Skeletal muscle tissue (tissue), 4 donors: ENCODE measurements around the gene VAMP1. TPM values are rescaled to one million over a fixed set of nuclear protein-coding genes. Genes with fewer than 3 reads are reported as not detected.
"Not testable (repeated sequence)": the region's sequence is repeated elsewhere in the genome, so short reads cannot be mapped to it uniquely, and the experiment has no call there.

Source experiments
- H3K27ac ChIP-seq: one replicate; pipeline ENCODE4 v1.7.0; 2013; ENCODE audit warnings: mild to moderate bottlenecking, low read depth, low read length, inconsistent platforms
- H3K27me3 ChIP-seq, 3 donors: one replicate each; pipeline ENCODE4 v1.7.0; 2013; ENCODE audit warnings: low read length in 3 of 3; ENCODE audit not compliant: control insufficient read depth in 3 of 3, insufficient read depth in 3 of 3
- H3K36me3 ChIP-seq, 3 donors: one replicate each; pipeline ENCODE4 v1.7.0; 2013; ENCODE audit warnings: low read length in 3 of 3; ENCODE audit not compliant: control insufficient read depth in 3 of 3, insufficient read depth in 3 of 3
- H3K4me1 ChIP-seq, 3 donors: one replicate each; pipeline ENCODE4 v1.7.0; 2013; ENCODE audit warnings: low read length in 3 of 3, mild to moderate bottlenecking in 3 of 3; ENCODE audit not compliant: control insufficient read depth in 3 of 3, insufficient read depth in 3 of 3
- H3K4me3 ChIP-seq, 3 donors: one replicate each; pipeline ENCODE4 v1.7.0; 2013; ENCODE audit warnings: low read length in 3 of 3
- H3K9ac ChIP-seq, 3 donors: one replicate each; pipeline ENCODE4 v1.7.0; 2013; ENCODE audit warnings: low read length in 3 of 3, mild to moderate bottlenecking in 3 of 3, moderate library complexity in 2 of 3, low read depth in 1 of 3
- H3K9me3 ChIP-seq, 3 donors: one replicate each; pipeline ENCODE4 v1.7.0; 2013; ENCODE audit warnings: low read length in 3 of 3; ENCODE audit not compliant: control insufficient read depth in 3 of 3
- total RNA-seq: library from RNA; depleted of rRNA; stranded (reverse); fragments of >200 nt; gene quantifications from one replicate; pipeline ENCODE4 v1.2.3, GENCODE V29; 2014
- donor health status: Osteomylitis.

VAMP1 gene
- total RNA-seq, 1 donor from 2014 or later = 2.6 TPM

DNA sequence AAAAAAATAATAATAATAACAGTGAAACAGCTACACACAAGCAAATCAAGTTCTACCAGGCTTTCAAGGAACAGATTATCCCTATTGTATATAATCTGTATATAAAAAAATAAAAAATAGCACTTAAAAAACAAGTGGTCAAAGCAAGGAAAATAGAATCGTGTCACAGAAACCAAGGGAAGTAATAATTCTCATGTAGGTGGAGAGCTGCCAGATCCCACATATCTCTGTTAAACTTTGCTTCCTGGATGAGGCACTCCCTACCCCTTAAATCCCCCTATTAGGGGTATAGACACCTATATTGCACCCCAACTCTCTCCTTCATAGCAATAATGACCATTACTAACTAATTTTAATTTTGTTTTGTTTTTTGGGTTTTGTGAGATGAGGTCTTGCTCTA lies 30.1 kb downstream of the VAMP1 start:
- no peaks in the 10 kb centered on the region for H3K4me1 ChIP-seq
- no peaks in the 10 kb centered on the region for H3K9me3 ChIP-seq
- no peak overlapping the region for H3K27ac ChIP-seq
- no peak overlapping the region for H3K9ac ChIP-seq
- peaks cover 12 to 18% (median 18%) of the 10 kb centered on the region in 3 donors for H3K36me3 ChIP-seq
- H3K27me3 ChIP-seq = no peaks in the 10 kb centered on the region
- no peak overlapping the region for H3K4me3 ChIP-seq

DNA sequence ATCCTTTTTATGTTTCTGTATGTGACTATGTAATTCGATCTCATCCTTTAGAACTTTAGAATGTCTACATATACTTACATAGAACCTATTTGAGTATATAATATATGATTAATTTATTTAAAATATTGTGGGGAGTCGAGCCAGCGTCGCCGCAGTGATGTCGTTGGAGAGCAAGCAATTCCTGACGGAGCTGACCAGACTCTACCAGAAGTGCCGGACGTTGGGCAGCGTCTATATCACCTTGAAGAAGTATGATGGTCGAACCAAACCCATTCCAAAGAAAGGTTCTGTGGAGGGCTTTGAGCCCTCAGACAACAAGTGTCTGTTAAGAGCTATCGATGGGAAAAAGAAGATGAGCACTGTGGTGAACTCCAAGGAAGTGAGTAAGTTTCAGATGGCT lies 32.1 kb downstream of the VAMP1 start:
- Histone ChIP-seq H3K9ac (no peak overlapping the region), H3K4me1 (no peaks in the 10 kb centered on the region), H3K27me3 (no peaks in the 10 kb centered on the region), H3K4me3 (no peak overlapping the region), H3K27ac (no peak overlapping the region), H3K36me3 (peaks cover 5 to 12% (median 8%) of the 10 kb centered on the region in 3 donors), H3K9me3 (no peaks in the 10 kb centered on the region)

DNA sequence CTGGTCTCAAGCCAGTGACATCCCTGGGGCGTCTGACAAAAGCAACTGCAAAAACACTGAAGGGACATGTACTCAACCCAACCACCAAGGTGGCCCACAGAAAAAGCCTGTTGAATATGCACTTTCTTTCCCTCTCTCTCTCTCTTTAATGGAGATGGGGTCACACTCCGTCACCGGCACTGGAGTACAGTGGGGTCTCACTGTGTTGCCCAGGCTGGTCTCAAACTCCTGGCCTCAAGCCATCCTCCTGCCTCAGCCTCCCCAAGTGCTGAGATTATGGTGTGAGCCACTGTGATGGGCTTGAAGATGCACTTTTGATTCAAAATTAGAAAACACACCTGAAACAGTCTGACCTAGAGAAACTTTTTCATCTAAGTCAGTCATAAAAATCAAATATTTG lies 32.9 kb downstream of the VAMP1 start:
- Histone ChIP-seq H3K27ac (no peak overlapping the region), H3K4me3 (no peak overlapping the region), H3K27me3 (no peaks in the 10 kb centered on the region), H3K9me3 (no peaks in the 10 kb centered on the region), H3K9ac (no peak overlapping the region), H3K36me3 (peaks cover 2 to 5% (median 4%) of the 10 kb centered on the region in 3 donors), H3K4me1 (no peaks in the 10 kb centered on the region)

DNA sequence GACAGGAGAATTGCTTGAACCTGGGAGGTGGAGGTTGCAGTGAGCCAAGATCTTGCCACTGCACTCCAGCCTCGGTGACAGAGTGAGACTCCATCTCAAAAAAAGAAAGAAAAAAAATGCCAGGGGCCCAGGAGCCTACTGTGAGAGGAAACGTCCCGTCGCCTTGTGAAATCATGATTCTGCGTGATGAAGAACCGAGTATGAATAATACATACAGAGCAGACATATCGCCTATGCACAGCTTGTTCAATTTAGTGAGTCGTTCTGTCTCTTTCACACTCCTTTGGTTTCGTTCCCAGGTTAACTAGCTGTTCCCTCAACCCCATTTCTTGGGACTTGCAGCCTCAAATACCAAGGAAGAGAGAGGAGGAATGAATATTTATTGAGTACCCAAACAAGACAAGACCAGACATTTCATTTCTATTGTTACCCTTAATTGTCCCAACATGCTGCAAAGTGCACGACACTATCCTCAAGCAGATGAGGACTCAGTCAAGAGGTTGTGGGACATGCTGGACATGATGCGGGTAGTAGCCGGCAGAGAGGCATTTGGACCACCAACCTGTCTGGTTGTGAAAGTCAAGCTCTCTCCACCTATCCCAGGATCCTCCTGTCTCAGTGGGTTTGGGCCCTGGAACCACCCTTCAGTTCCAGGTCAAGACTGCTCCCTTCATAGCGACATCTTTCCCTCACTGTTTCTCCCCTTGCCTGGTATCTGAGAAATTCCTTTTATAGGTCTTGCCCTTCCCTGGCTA lies 34.3 kb downstream of the VAMP1 start:
- peaks cover 0 to 3% (median under 1%) of the 10 kb centered on the region in 3 donors for H3K4me1 ChIP-seq
- H3K36me3 ChIP-seq = peaks cover 0 to 4% (median 1%) of the 10 kb centered on the region in 3 donors

DNA sequence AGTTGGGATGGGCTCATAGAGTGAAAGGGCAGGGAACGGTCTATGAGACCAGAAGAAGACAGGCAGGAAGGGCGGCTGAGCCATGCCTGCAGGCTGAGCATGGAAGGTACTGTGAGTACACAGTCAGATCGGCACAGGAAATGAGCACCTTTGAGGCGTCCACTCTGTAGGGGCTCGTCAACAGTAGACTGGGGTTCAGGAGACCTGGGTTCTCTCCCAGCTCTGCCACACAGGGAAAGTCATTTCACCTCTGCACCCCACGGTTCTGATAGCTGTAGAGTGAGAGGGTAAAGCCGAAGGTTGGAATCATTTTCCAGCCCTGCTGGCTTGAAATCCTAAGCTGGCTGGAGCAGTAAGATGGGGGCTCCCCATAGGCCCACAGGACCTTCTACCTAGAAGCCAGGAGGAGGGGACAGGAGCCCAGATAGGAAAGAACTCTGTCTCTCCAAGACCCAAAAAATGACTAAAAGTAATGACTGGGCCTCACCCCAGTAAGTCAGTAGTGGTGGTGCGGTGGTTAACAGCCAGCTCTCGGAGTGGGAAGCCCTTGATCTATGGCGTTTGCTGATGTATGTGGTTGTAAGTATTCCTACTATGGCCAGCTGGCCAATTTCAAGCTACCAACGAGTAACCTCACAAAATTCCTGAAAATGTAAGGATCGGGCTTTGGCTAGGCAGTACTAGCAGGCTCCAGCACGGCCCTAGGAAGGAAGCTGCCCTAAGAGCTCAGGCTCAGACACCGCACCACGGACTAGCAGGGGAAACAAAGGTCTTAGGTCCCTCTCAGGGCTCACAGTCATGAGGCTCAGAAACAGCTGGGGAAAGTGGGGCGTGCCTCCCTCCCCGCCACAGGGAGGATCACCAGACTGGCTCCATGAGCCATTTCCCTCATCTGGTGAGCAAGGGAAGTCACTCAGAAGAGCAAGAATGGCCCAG lies 36.0 kb downstream of the VAMP1 start:
- H3K4me1 ChIP-seq = peaks cover 11 to 16% (median 13%) of the 10 kb centered on the region in 3 donors
- no peaks in the 10 kb centered on the region for H3K9me3 ChIP-seq
- H3K27ac ChIP-seq = no peak overlapping the region
- no peaks in the 10 kb centered on the region for H3K36me3 ChIP-seq
- H3K27me3 ChIP-seq = no peaks in the 10 kb centered on the region
- no peak overlapping the region for H3K9ac ChIP-seq
- H3K4me3 ChIP-seq = no peak overlapping the region

More for the DNA sequence above, 34.3 kb downstream of the VAMP1 start:
- no peaks in the 10 kb centered on the region for H3K27me3 ChIP-seq
- no peak overlapping the region for H3K27ac ChIP-seq
- no peak overlapping the region for H3K4me3 ChIP-seq
- H3K9ac ChIP-seq = no peak overlapping the region
- H3K9me3 ChIP-seq = no peaks in the 10 kb centered on the region

DNA sequence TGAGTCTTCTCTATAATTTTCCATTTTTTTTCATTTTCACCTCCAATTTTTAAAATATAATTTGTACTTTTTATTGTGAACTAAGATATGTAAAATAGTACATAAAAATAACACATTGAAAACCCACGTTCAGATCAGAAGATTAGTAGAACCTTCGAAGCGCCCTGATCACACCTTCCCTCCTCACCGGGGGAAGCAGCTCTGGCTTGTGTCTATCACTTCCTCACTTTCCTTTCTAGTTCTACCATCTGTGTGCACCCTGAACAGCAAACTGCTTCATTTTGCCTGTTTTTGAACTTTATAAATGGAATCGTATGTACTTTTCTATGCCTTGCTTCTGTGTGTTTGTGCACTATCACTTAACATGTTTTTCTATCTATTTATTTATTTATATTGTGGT lies 37.5 kb downstream of the VAMP1 start:
- no peak overlapping the region for H3K27ac ChIP-seq
- H3K4me3 ChIP-seq = no peak overlapping the region
- no peaks in the 10 kb centered on the region for H3K36me3 ChIP-seq
- no peak overlapping the region for H3K9ac ChIP-seq
- no peaks in the 10 kb centered on the region for H3K9me3 ChIP-seq
- H3K27me3 ChIP-seq = no peaks in the 10 kb centered on the region
- H3K4me1 ChIP-seq = peaks cover 11 to 16% (median 13%) of the 10 kb centered on the region in 3 donors

DNA sequence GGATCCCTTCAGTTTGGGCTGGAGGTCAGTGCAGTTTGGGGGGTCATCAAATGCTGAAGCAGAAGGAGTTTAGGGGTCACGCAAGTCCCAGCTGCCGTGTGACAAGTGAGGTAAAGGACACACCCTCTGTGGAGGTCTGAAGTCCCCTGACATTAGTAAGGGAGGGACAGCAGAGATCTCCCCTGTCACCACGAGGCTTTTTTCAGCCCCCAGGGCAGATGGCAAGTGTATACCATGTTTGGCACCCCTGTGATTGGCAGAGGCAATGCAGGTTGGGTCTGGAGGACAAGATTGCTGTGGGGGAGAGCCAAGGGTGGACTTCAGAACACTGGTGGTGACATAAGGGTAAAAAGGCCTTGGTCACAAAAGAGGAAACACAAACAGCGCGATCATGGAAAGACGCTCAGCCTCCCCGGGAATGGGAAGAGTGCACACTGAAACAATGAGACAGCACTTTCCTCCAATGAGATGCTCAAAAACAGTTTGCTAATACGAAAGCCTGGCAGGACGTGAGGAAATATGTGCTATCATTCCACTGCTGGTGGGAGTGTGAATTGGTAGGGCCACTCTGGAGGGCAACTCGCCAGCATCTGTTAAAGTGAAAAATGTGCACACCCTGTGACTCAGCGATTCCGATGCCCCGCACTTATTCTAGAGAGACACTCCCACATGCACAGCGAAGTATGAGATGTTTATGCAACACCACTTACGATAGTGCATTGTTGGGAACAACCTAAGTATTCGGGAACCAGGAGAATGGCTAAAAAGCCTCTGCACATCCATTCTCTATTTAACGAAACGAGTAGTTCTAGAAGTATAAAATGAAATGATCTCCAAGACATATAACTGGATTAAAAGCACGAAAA lies 40.1 kb downstream of the VAMP1 start:
- peak overlapping the region; percentile 66 for H3K27ac ChIP-seq
- no peaks in the 10 kb centered on the region for H3K9me3 ChIP-seq
- H3K27me3 ChIP-seq = no peaks in the 10 kb centered on the region
- H3K4me3 ChIP-seq = peak overlapping the region; percentile 23 to 75 (median 68)
- H3K9ac ChIP-seq = peak overlapping the region; percentile 5 to 74 (median 29)
- no peaks in the 10 kb centered on the region for H3K36me3 ChIP-seq
- H3K4me1 ChIP-seq = peaks cover 11 to 16% (median 13%) of the 10 kb centered on the region in 3 donors

DNA sequence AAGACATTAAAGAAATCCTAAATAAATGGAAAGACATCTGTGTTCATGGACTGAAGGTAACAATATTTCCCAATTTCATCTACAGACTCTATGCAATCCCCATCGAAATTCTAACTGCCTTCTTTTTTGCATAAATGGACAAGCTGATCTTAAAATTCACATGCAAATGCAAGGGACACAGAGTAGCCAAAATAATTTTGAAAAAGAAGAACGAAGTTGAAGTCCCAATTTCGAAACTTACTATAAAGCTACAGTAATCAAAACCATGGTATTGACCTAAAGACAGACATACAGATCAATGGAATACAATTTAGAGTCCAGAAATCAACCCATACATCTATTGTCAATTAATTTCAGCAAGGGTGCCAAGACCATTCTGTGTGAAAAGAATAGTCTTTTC lies 42.2 kb downstream of the VAMP1 start:
- H3K9me3 ChIP-seq = no peaks in the 10 kb centered on the region
- H3K27ac ChIP-seq = no peak overlapping the region
- no peaks in the 10 kb centered on the region for H3K27me3 ChIP-seq
- no peak overlapping the region for H3K4me3 ChIP-seq
- H3K9ac ChIP-seq = no peak overlapping the region
- H3K36me3 ChIP-seq = no peaks in the 10 kb centered on the region
- peaks cover 17 to 23% (median 18%) of the 10 kb centered on the region in 3 donors for H3K4me1 ChIP-seq

DNA sequence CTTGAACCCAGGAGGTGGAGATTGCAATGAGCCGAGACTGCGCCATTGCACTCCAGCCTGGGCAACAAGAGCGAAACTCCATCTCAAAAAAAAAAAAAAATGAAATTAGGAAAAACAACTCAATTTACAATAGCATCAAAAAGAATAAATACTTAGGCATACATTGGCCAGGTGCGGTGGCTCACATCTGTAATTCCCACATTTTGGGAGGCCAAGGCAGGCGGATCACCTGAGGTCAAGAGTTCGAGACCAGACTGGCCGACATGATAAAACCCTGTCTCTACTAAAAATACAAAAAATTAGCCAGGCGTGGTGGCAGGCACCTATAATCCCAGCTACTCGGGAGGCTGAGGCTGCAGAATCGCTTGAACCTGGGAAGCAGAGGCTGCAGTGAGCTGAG lies 42.7 kb downstream of the VAMP1 start:
- H3K27ac ChIP-seq = not testable (repeated sequence)

More for the DNA sequence above, 42.7 kb downstream of the VAMP1 start:
- H3K4me3 ChIP-seq, H3K36me3 ChIP-seq, H3K9me3 ChIP-seq, H3K27me3 ChIP-seq, H3K9ac ChIP-seq: not testable (repeated sequence)
- peaks cover 17 to 24% (median 18%) of the 10 kb centered on the region in 3 donors for H3K4me1 ChIP-seq
